GM21619 (cell line): ENCODE results near the gene CNOT4.

Experiments used
- ATAC-seq: cut with Tn5 transposase; IDR thresholded peaks from one replicate; pipeline ENCODE4 v1.9.1; 2021; ENCODE audit not compliant: unreplicated experiment

Gene CNOT4

GRCh38 chr7:135405969-135406368 lies 103.9 kb downstream of the CNOT4 start:
- no peak for ATAC-seq

DNA sequence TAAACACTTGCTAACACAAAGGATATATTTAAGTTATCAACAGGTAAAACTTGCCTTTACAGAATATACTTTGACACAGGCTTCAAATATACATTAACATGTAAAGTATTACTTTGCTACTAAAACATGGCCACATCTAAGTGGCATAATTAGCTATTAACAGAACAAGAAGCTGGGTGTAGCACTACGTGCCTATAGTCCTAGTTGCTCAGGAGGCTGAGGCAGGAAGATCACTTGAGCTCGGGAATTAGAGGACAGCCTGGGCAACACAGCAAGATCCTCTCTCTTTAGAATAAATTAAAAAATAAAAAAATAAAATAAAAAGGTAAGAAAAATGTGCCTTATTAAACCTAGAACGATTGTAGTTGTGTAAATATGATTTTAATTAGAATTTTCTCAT lies 106.6 kb downstream of the CNOT4 start:
- no peak for ATAC-seq

DNA sequence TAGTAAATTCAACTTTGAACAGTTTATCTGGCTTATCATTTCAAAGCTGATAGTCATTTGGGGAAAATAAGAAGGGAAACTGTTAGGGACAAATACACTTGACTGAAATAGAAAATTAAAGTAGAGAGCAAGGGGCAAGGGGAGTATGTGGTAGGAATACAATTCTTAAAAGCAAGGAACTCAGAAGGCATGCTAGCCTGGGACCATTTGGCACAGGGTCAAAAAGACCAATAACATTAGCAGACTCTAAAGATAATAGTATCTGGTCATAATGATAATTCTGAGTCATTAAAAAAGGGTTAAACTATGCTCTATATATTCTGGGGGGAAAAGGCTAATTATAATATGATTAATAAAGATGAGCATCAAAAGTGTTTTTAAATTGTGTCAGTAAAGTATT lies 112.2 kb downstream of the CNOT4 start:
- no peak for ATAC-seq

- no peak for ATAC-seq
Observed at GRCh38 chr7:135392701-135393100, 117.2 kb downstream of the CNOT4 start.

- no peak for ATAC-seq
Observed at GRCh38 chr7:135391514-135391913, 118.4 kb downstream of the CNOT4 start.

DNA sequence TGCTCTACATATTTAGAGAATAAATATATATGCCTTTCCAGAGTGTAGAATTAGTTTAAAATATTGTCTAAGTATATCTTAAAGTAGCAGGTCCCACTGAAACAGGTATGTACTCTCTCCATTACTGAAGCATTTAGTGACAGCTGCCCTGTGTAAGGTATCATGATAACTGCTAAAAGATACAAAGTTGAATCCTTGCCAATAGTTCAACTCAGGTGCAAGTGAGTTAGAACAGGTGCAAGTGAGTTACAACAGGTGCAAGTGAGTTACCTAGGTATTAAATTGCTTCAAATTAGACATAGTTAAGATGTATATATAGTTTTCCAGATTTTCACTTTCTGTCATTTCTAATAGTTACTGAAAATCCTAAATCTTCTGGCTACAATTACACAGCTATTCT lies 119.1 kb downstream of the CNOT4 start:
- ATAC-seq = no peak

GRCh38 chr7:135389971-135390370 lies 119.9 kb downstream of the CNOT4 start:
- no peak for ATAC-seq

DNA sequence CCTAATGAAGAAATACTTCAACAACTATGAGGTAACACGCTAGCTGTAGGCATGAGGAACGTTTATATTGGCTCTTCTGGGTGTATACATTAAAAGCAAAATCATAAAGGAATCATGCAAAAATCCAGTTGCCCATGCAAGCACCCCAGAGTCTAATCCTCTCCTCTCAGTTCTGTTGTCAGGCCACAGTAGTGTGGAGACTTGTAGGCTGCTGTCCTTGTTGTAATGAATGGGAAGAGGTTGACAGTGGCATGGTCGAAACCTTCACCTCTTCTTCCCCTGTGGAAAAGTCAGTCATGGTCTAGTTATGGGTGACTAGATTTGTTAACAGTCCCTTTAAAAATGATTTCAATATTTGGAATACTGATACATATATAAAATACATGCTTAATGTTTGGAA lies 121.3 kb downstream of the CNOT4 start:
- no peak for ATAC-seq

GRCh38 chr7:135386776-135387175 lies 123.1 kb downstream of the CNOT4 start:
- no peak for ATAC-seq

- no peak for ATAC-seq
Observed at GRCh38 chr7:135386181-135386580, 123.7 kb downstream of the CNOT4 start.

- ATAC-seq = no peak
Observed at GRCh38 chr7:135385209-135385608, 124.7 kb downstream of the CNOT4 start.

- ATAC-seq = no peak
Observed at GRCh38 chr7:135383525-135384175, 126.3 kb downstream of the CNOT4 start.

DNA sequence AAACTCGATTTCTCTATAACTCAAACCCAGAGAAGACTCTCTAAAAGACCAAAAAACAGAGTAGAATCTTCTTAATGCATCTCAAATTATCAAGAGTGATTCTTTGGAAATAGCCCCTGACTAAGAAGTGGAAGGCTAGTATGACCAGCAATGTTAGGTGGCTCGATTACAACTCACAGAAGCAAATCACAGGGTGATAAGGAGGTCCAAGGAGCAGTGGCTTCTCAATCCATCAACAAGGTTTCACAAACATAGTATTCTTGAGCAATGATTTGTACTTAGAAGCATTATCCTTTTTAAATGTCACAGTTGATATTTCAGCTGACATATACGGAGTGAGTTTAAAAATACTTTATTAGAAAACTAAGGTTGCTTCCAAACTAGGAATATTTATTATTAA lies 127.7 kb downstream of the CNOT4 start:
- ATAC-seq = no peak

DNA sequence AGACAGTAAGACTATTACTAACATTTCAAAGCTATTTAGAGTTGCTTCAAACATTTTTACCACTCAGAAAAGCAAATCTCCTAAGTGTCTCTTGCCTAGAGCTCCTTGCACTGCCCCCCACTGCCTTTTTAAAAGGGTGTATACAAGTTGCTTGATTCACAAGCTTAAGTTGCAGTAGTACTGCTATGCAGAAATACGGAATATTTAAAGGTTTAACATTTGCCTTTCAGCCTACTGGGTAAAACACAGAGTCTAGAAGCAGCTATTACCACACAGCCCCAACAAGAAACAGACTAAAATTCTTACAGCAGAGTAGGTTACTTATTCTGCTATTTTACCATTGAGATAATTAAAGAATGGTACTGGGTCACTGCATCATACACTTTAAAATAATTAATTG lies 128.5 kb downstream of the CNOT4 start:
- no peak for ATAC-seq

DNA sequence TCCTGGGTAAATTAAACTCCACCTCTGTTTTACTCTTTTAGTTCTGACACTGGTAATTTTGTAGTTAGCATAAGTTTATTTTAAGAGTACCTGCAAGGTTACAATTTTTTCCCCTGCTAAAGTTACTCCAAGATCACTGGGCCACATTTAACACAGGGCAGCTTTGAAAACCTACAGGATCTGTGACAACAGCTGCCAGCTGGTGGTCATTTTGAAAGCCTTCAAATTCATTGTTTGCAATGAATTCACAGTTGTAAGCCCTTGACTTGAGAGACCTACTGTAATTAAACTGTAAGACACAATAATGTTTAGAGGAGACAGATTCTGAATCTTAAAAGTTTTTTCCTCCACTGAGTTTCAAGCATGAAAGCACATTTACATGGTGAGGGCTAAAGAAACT lies 129.6 kb downstream of the CNOT4 start:
- ATAC-seq = no peak

- ATAC-seq = no peak
Observed at GRCh38 chr7:135377171-135377570, 132.7 kb downstream of the CNOT4 start.

GRCh38 chr7:135375908-135376699 lies 133.8 kb downstream of the CNOT4 start:
- no peak for ATAC-seq

- no peak for ATAC-seq
Observed at GRCh38 chr7:135374736-135375135, 135.2 kb downstream of the CNOT4 start.

DNA sequence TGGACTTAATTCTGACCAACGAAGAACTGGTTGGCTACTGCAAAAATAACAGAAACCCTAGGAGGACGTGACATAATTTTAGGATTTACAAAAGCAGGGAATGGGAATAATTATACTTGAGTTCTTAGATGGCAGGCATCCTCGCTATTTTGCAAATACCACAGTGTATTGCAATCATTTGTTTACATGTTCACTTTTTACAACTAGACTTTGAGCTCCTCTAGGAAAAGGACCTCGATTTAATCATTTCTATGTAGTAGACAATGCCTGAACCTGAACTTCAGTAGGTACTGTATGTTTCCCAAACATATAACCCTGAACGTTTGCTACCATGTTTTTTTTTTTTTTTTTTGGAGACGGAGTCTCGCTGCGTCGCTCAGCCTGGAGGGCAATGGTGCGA lies 137.7 kb downstream of the CNOT4 start:
- no peak for ATAC-seq

- ATAC-seq = no peak
Observed at GRCh38 chr7:135370656-135371055, 139.2 kb downstream of the CNOT4 start.

GRCh38 chr7:135369405-135369804 lies 140.5 kb downstream of the CNOT4 start:
- no peak for ATAC-seq

DNA sequence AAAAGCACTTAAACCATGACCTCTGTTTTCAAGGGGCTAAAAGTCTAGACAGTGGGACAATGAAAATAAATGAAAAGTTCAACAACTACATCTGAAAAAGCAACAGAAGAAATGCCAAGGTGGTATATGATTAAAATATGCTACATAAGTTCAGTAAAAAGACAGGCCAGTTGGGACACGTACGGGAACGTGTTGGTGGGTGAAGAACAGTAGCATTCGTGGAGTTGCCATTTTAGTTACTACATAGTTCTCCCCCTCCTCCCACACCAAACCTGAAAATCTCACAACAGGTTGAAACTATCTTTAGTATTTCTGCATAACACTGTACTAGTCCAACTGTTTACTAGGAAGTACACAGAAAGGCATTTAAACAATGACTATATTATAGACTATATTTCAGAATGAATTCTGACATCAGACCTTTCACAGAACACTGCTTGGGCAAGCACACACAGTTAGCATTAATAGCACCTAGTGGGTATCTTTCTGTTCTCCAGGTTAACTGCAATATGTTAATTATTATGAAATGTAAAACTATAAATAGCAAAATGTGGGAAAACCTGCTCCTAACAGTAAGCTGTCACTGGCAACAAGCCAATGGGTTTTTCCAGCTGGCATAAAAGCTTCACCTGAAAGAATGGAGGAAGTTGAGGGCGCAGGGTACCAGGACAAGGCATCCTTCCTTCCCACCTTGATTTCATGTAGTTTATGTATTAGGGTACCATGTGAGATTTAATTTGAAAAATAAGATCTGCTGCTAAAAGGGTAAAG lies 141.3 kb downstream of the CNOT4 start:
- no peak for ATAC-seq
